Stomach (tissue), 4 donors: ENCODE data around the gene S100A5.
"Not testable (repeated sequence)": the region's sequence is repeated elsewhere in the genome, so short reads cannot be mapped to it uniquely, and the experiment has no call there.

ENCODE experiments used
- CTCF ChIP-seq, 7 experiments: fragments of 450-650 bp in 4 of 7; fragments of 200-600 bp in 3 of 7; sonication (generic) in 3 of 7; IDR thresholded peaks; one replicate each; pipeline ENCODE4 v1.5.1; 2016 to 2019; ENCODE audit warnings: antibody characterized with exemption in 7 of 7, control low read depth in 2 of 7, mild to moderate bottlenecking in 1 of 7
- EP300 ChIP-seq: sonication (generic); formaldehyde crosslinking; IDR thresholded peaks from one replicate; pipeline ENCODE4 v1.6.1; 2017; ENCODE audit warnings: antibody characterized with exemption
- POLR2A ChIP-seq, 4 donors: fragments of 450-650 bp; IDR thresholded peaks; one replicate each; pipeline ENCODE4 v1.6.1; 2016; ENCODE audit warnings: antibody characterized with exemption in 4 of 4, control low read depth in 2 of 4, mild to moderate bottlenecking in 1 of 4, moderate library complexity in 1 of 4
- POLR2AphosphoS5 ChIP-seq, 3 donors: sonication (generic); formaldehyde crosslinking; IDR thresholded peaks; one replicate each; pipeline ENCODE4 v1.6.1; 2016; ENCODE audit warnings: antibody characterized with exemption in 3 of 3

DNA sequence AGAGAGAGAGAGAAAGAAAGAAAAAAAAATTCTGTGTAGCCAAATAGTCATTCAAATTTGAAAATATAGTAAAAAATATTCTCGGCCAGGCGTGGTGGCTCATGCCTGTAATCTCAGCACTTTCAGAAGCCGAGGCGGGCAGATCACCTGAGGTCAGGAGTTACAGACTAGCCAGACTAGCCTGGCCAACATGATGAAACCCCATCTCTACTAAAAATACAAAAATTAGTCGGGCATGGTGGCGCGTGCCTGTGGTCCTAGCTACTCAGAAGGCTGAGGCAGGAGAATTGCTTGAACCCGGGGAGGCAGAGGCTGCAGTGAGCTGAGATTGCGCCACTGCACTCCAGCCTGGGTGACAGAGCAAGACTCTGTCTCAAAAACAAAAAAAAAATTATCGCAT is 47.3 kb upstream of the S100A5 start:
- TF ChIP-seq EP300; CTCF (IDR thresholded peaks at IDR 0.05); POLR2AphosphoS5 (IDR thresholded peaks at IDR 0.05); POLR2A (IDR thresholded peaks at IDR 0.05): not testable (repeated sequence)
